Endothelial cell of umbilical vein (primary cell): Measurements from ENCODE around the gene FAM98A. TPM values are rescaled to one million over a fixed set of nuclear protein-coding genes. Genes with fewer than 3 reads are reported as not detected.

ENCODE experiments used
- BruUV-seq: library from RNA; stranded (reverse); fragments of 400-500 nt; replicated peaks from 2 replicates; lab custom pipeline; 2021; lab: Mats Ljungman, UMichigan
- CTCF ChIA-PET: fragments of 300-600, 350-600 bp; sonication (Branson Sonifier 250); formaldehyde crosslinking; loops from one replicate; lab custom pipeline; 2021; ENCODE audit warnings: antibody characterized with exemption, inconsistent platforms; lab: Charles Lee
- POLR2A ChIA-PET: fragments of 300-600, 350-600 bp; sonication (Branson Sonifier 250); formaldehyde crosslinking; loops from one replicate; lab custom pipeline; 2021; ENCODE audit warnings: antibody characterized with exemption, inconsistent platforms; lab: Charles Lee
- DNase-seq: peaks from one replicate; pipeline ENCODE4 v3.0.0-alpha.2; 2011; ENCODE audit warnings: low read depth, low spot score
- FAIRE-seq: peaks from 2 replicates; lab custom pipeline; 2011; peaks lifted over from hg19 to GRCh38; lab: Jason Lieb, UNC
- H2AFZ ChIP-seq: 2 replicates; pipeline ENCODE4 v1.6.0; 2012; ENCODE audit warnings: low read depth, low read length, control low read depth, inconsistent platforms
- H3K27ac ChIP-seq: 2 replicates; pipeline ENCODE4 v1.5.1; 2011; ENCODE audit warnings: low read depth, mild to moderate bottlenecking, control low read depth, low read length, moderate library complexity; ENCODE audit not compliant: insufficient read depth
- H3K27me3 ChIP-seq, 2 experiments: 2 replicates each; pipeline versions ENCODE4 v1.6.0 to v1.6.1; 2011; ENCODE audit warnings: low read length in 2 of 2, mixed read lengths in 1 of 2; ENCODE audit not compliant: control insufficient read depth in 2 of 2, insufficient read depth in 2 of 2
- H3K36me3 ChIP-seq, 2 experiments: 2 replicates in 1 of 2; 3 replicates in 1 of 2; pipeline ENCODE4 v1.5.1; 2011; ENCODE audit warnings: low read length in 2 of 2, mild to moderate bottlenecking in 1 of 2, moderate library complexity in 1 of 2; ENCODE audit not compliant: control insufficient read depth in 2 of 2, insufficient read depth in 2 of 2; ENCODE audit errors: extremely low read depth in 1 of 2
- H3K4me1 ChIP-seq: 3 replicates; pipeline ENCODE4 v1.5.1; 2011; ENCODE audit warnings: mild to moderate bottlenecking, low read length; ENCODE audit not compliant: control insufficient read depth, insufficient read depth; ENCODE audit errors: extremely low read depth
- H3K4me2 ChIP-seq: 2 replicates; pipeline ENCODE4 v1.6.1; 2011; ENCODE audit warnings: low read length, control low read depth, mixed read lengths; ENCODE audit not compliant: insufficient read depth
- H3K4me3 ChIP-seq, 3 experiments: fragments of 200-600 bp in 1 of 3; sonication (generic), shearing (Covaris generic) in 1 of 3; replicated peaks in 1 of 3; 2 replicates each; pipeline ENCODE4 v1.5.1; 2011 to 2016; ENCODE audit warnings: control low read depth in 3 of 3, low read length in 3 of 3, mild to moderate bottlenecking in 2 of 3, inconsistent platforms in 1 of 3, low read depth in 1 of 3, moderate library complexity in 1 of 3; ENCODE audit not compliant: insufficient read depth in 1 of 3
- H3K79me2 ChIP-seq: 2 replicates; pipeline ENCODE4 v1.6.0; 2012; ENCODE audit warnings: low read length, inconsistent platforms; ENCODE audit not compliant: control insufficient read depth, insufficient read depth
- H3K9ac ChIP-seq: replicated peaks from 2 replicates; pipeline ENCODE3; 2011; ENCODE audit warnings: low read length, control low read depth; ENCODE audit not compliant: insufficient read depth; ENCODE audit errors: extremely low read depth
- H3K9me1 ChIP-seq: replicated peaks from 3 replicates; pipeline ENCODE4 v1.6.0; 2011; ENCODE audit warnings: mild to moderate bottlenecking, low read length; ENCODE audit not compliant: control insufficient read depth, insufficient read depth; ENCODE audit errors: extremely low read depth
- H3K9me3 ChIP-seq: replicated peaks from 2 replicates; pipeline ENCODE4 v1.5.1; 2012; ENCODE audit warnings: low read length, inconsistent platforms; ENCODE audit not compliant: control insufficient read depth, insufficient read depth
- H4K20me1 ChIP-seq: replicated peaks from 2 replicates; pipeline ENCODE3; 2011; ENCODE audit warnings: mild to moderate bottlenecking, low read length; ENCODE audit not compliant: control insufficient read depth, insufficient read depth; ENCODE audit errors: extremely low read depth
- CTCF ChIP-seq, 2 donors: IDR thresholded peaks; 1 replicate in 1 of 2; 2 replicates in 1 of 2; pipeline ENCODE4 v1.5.1; 2011; ENCODE audit warnings: low read length in 2 of 2, mild to moderate bottlenecking in 2 of 2, moderate library complexity in 2 of 2, control low read depth in 1 of 2, inconsistent platforms in 1 of 2, low read depth in 1 of 2; ENCODE audit not compliant: insufficient read depth in 1 of 2; ENCODE audit errors: extremely low read depth in 1 of 2
- EZH2 ChIP-seq: IDR thresholded peaks from 2 replicates; pipeline ENCODE4 v1.6.1; 2012; ENCODE audit warnings: borderline replicate concordance, low read depth, mild to moderate bottlenecking, moderate library complexity, low read length, inconsistent platforms; ENCODE audit not compliant: severe bottlenecking
- FOS ChIP-seq: IDR thresholded peaks from 2 replicates; pipeline ENCODE4 v1.6.1; 2011; ENCODE audit warnings: mild to moderate bottlenecking, low read length, moderate library complexity, borderline replicate concordance; ENCODE audit not compliant: insufficient read depth
- JUN ChIP-seq: IDR thresholded peaks from 2 replicates; pipeline ENCODE4 v1.6.1; 2011; ENCODE audit warnings: borderline replicate concordance, low read depth; ENCODE audit not compliant: insufficient read length, insufficient read depth
- MYC ChIP-seq: IDR thresholded peaks from one replicate; pipeline ENCODE4 v1.6.1; 2011; ENCODE audit warnings: mild to moderate bottlenecking, low read depth, low read length
- POLR2A ChIP-seq: IDR thresholded peaks from 2 replicates; pipeline ENCODE4 v1.6.1; 2012; ENCODE audit warnings: low read depth, mild to moderate bottlenecking, control low read depth, low read length
- POLR2AphosphoS5 ChIP-seq: IDR thresholded peaks from 2 replicates; pipeline ENCODE4 v1.6.1; 2012; ENCODE audit warnings: low read depth, mild to moderate bottlenecking, control low read depth, low read length, moderate library complexity; ENCODE audit not compliant: insufficient read depth
- dilution Hi-C: fragments of 300-500 bp; cut with MboI; formaldehyde crosslinking; loops from one replicate; pipeline ENCODE4 v1.15.0; 2019; ENCODE audit warnings: low sequenced_read_pairs; ENCODE audit not compliant: extremely low pct_ligation_motif_present
- intact Hi-C: fragments of 100-400 bp; cut with micrococcal nuclease; formaldehyde crosslinking; loops from one replicate; pipeline ENCODE4 v1.10.0; 2022
- polyA plus RNA-seq, 4 experiments: library from polyadenylated mRNA; depleted of rRNA in 3 of 4; stranded (reverse) in 3 of 4; unstranded in 1 of 4; fragments of >200 nt; gene quantifications; 2 replicates each; pipeline versions ENCODE4 v1.2.1 to v1.2.3, GENCODE V29; 2011 to 2012; ENCODE audit warnings: missing spikeins in 1 of 4
- total RNA-seq: library from RNA; stranded (reverse); gene quantifications from 2 replicates; pipeline ENCODE4 v1.2.3, GENCODE V29; 2021
- TF ChIP-seq, protein P1 (sequence below): IDR thresholded peaks from 2 replicates; pipeline ENCODE4 v1.6.1; 2011; ENCODE audit not compliant: insufficient read depth, insufficient read length

Gene FAM98A
- total and polyA plus RNA-seq, 2 donors (not counting 3 experiments of a cell fraction or from before 2014, with no cell fraction given), result 52.8 to 97.1 TPM

DNA sequence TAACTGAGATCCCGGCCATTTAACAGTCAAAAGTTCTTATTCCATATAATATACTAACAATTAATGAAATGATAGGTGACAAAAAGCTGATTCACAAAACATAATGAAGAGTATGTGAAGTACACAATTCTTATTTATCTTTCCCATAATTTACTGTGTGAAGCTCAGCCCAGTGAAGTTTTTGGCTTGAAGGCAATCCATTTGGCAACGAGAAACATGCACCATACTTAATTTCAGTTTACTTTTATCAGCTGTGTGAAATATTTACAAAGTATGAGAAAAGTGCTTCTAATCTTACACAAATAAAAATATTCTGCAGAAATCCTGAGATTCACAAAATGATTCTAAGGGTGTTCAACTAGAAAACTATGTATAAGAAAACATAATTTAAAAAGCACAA lies 12.3 kb downstream of the FAM98A start:
- Histone ChIP-seq H2AFZ (no peak overlapping the region), H4K20me1 (no peaks in the 10 kb centered on the region), H3K9ac (no peak overlapping the region), H3K4me3 (no peak overlapping the region), H3K9me1 (no peaks in the 10 kb centered on the region), H3K27me3 (no peaks in the 10 kb centered on the region), H3K79me2 (peaks cover 6% of the 10 kb centered on the region), H3K36me3 (peaks cover 10 to 32% of the 10 kb centered on the region in 2 experiments), H3K4me1 (peaks cover 3% of the 10 kb centered on the region), H3K4me2 (no peak overlapping the region), H3K9me3 (no peaks in the 10 kb centered on the region), H3K27ac (no peak overlapping the region)
- no peak for TF ChIP-seq FOS
- TF ChIP-seq, protein P1, sequence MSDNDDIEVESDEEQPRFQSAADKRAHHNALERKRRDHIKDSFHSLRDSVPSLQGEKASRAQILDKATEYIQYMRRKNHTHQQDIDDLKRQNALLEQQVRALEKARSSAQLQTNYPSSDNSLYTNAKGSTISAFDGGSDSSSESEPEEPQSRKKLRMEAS, result no peak
- TF ChIP-seq POLR2AphosphoS5, result no peak
- TF ChIP-seq MYC, result no peak
- TF ChIP-seq EZH2, result no peak
- TF ChIP-seq CTCF (IDR thresholded peaks at IDR 0.05; ENCODE audit: extremely low read depth in 1 of 2, insufficient read depth in 1 of 2, low read depth in 1 of 2, low read length in 2 of 2), result no peak
- TF ChIP-seq POLR2A, result no peak
- TF ChIP-seq JUN, result no peak
- FAIRE-seq (no peak), DNase-seq (no peak)
- ChIA-PET POLR2A (interaction anchor here (0.6 kb wide), 1 partner anchor 11 kb away, joined by 3 read pairs; no protein-coding TSS in a partner anchor), CTCF (interaction anchor here (1.1 to 1.7 kb wide), 3 partner anchors 111 to 814 kb away, joined by 3 to 5 read pairs (median 4); no protein-coding TSS in a partner anchor)
- intact Hi-C loops, result loop anchor here (10.0 kb wide), 1 partner anchor 562 kb away; no protein-coding TSS in a partner anchor
- dilution Hi-C loops, result no loop called here
- BruUV-seq, result no TSS peak
